Gastroesophageal sphincter (tissue), 4 donors: Measurements from ENCODE around the gene FSTL5. TPM values are rescaled to one million over a fixed set of nuclear protein-coding genes. Genes with fewer than 3 reads are reported as not detected.

Experiments used
- ATAC-seq: fragments of 150-250 bp; one replicate; pipeline ENCODE4 v1.9.1; 2016; ENCODE audit warnings: mild to moderate bottlenecking, moderate library complexity
- H3K27ac ChIP-seq, 4 donors: fragments of 200-600 bp; sonication (generic) in 3 of 4; 1 replicate in 3 of 4; 2 replicates in 1 of 4; pipeline ENCODE4 v1.5.1; 2016 to 2019
- H3K27me3 ChIP-seq: fragments of 200-600 bp; sonication (generic); one replicate; pipeline ENCODE4 v1.5.1; 2019
- H3K36me3 ChIP-seq, 2 donors: fragments of 200-600 bp; sonication (generic); one replicate each; pipeline ENCODE4 v1.5.1; 2019; ENCODE audit warnings: control low read depth in 1 of 2
- H3K4me1 ChIP-seq, 3 donors: fragments of 200-600 bp; sonication (generic); 1 replicate in 2 of 3; 2 replicates in 1 of 3; pipeline ENCODE4 v1.5.1; 2016 to 2019; ENCODE audit warnings: control low read depth in 2 of 3
- H3K4me3 ChIP-seq, 2 donors: fragments of 200-600 bp; sonication (generic); one replicate each; pipeline ENCODE4 v1.5.1; 2019; ENCODE audit warnings: mild to moderate bottlenecking in 1 of 2, moderate library complexity in 1 of 2
- H3K9me3 ChIP-seq, 3 donors: fragments of 200-600 bp; sonication (generic); one replicate each; pipeline ENCODE4 v1.5.1; 2017 to 2019; ENCODE audit warnings: control low read depth in 2 of 3
- EP300 ChIP-seq: sonication (generic); formaldehyde crosslinking; IDR thresholded peaks from one replicate; pipeline ENCODE4 v1.6.1; 2017; ENCODE audit warnings: antibody characterized with exemption, mild to moderate bottlenecking
- POLR2A ChIP-seq, 2 donors: fragments of 450-650 bp; IDR thresholded peaks; one replicate each; pipeline ENCODE4 v1.6.1; 2017; ENCODE audit warnings: antibody characterized with exemption in 2 of 2, mild to moderate bottlenecking in 2 of 2, moderate library complexity in 1 of 2
- POLR2AphosphoS5 ChIP-seq: sonication (generic); formaldehyde crosslinking; IDR thresholded peaks from one replicate; pipeline ENCODE4 v1.6.1; 2017; ENCODE audit warnings: antibody characterized with exemption
- WGBS, 2 donors: methylation state at CpG; one replicate each; pipeline ENCODE4 v1.1.5; 2018; ENCODE audit warnings: low coverage in 1 of 2; 5-methylcytosine and 5-hydroxymethylcytosine counted together
- total RNA-seq, 4 donors: library from RNA; depleted of rRNA; stranded (reverse); fragments of >200 nt; gene quantifications; one replicate each; pipeline ENCODE4 v1.1.0, GENCODE V29; 2016
- TF ChIP-seq, protein P1 (sequence below), 4 experiments: fragments of 200-600 bp in 2 of 4; fragments of 450-650 bp in 2 of 4; sonication (generic) in 1 of 4; IDR thresholded peaks; one replicate each; pipeline ENCODE4 v1.5.1; 2017 to 2019; ENCODE audit warnings: antibody characterized with exemption in 4 of 4, mild to moderate bottlenecking in 2 of 4, moderate library complexity in 2 of 4

Gene FSTL5
- total RNA-seq, 4 donors from 2014 or later = 0.27 to 0.57 TPM; not detected in 2

DNA sequence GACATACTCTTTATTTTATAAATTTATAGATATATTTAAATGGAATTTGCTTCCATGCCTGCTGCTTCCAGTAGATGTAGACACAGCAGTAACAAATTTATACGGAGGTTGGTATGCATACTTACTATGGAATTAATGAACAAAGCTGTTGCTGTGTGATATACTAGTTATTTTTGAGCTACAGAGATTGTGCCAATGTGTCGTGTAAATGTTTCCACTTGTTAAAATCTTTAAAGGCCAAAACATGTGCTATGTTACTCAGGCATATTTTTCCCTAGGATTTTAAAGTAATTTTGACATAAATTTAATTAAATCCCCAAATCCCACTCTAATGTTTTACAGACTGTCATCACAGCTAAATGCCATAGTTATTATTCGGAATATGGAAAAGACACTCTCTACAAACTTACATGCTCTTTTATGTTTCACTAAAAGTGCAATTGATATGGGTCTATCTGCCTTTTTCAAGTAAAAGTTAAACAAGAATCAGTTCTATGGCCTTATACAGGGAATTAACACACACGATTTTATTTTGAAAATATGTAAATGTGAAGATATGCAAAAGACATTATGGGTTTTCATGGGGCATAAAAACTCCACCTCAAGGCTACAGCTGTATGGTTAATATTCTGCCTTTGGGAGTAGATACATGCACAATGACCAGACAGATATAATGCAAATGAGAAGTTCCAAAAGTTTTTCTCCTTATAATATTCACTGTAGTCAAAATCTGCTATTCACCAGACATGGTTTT, 256.8 kb downstream of the FSTL5 start:
- Histone ChIP-seq H3K9me3 (no peaks in the 10 kb centered on the region), H3K27ac (no peak overlapping the region), H3K4me1 (no peaks in the 10 kb centered on the region), H3K27me3 (no peaks in the 10 kb centered on the region), H3K4me3 (no peak overlapping the region), H3K36me3 (no peaks in the 10 kb centered on the region)
- TF ChIP-seq POLR2A (IDR thresholded peaks at IDR 0.05) (no peak), EP300 (no peak), POLR2AphosphoS5 (no peak)
- TF ChIP-seq, protein P1, sequence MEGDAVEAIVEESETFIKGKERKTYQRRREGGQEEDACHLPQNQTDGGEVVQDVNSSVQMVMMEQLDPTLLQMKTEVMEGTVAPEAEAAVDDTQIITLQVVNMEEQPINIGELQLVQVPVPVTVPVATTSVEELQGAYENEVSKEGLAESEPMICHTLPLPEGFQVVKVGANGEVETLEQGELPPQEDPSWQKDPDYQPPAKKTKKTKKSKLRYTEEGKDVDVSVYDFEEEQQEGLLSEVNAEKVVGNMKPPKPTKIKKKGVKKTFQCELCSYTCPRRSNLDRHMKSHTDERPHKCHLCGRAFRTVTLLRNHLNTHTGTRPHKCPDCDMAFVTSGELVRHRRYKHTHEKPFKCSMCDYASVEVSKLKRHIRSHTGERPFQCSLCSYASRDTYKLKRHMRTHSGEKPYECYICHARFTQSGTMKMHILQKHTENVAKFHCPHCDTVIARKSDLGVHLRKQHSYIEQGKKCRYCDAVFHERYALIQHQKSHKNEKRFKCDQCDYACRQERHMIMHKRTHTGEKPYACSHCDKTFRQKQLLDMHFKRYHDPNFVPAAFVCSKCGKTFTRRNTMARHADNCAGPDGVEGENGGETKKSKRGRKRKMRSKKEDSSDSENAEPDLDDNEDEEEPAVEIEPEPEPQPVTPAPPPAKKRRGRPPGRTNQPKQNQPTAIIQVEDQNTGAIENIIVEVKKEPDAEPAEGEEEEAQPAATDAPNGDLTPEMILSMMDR (IDR thresholded peaks at IDR 0.05) = no peak
- no peak for ATAC-seq
- WGBS, 2 donors = 35 to 39% methylated on average over 4 of the region's 4 CpGs

GRCh38 chr4:161900110-161900509, 263.7 kb downstream of the FSTL5 start:
- TF ChIP-seq POLR2AphosphoS5 = no peak
- no peak for TF ChIP-seq EP300
- TF ChIP-seq POLR2A (IDR thresholded peaks at IDR 0.05) = no peak
- TF ChIP-seq, protein P1 (IDR thresholded peaks at IDR 0.05) = no peak
- 76 to 92% methylated on average over 3 to 6 of the region's 6 CpGs for WGBS, 2 donors
- Histone ChIP-seq H3K9me3 (no peaks in the 10 kb centered on the region), H3K36me3 (no peaks in the 10 kb centered on the region), H3K27ac (no peak overlapping the region), H3K27me3 (no peaks in the 10 kb centered on the region), H3K4me3 (no peak overlapping the region), H3K4me1 (no peaks in the 10 kb centered on the region)
- ATAC-seq = no peak

GRCh38 chr4:161894493-161895167, 269.2 kb downstream of the FSTL5 start:
- TF ChIP-seq, protein P1 (IDR thresholded peaks at IDR 0.05) = no peak
- TF ChIP-seq EP300 = no peak
- no peak for TF ChIP-seq POLR2A (IDR thresholded peaks at IDR 0.05)
- no peaks in the 10 kb centered on the region for H3K4me1 ChIP-seq
- H3K27ac ChIP-seq = no peak overlapping the region
- no peaks in the 10 kb centered on the region for H3K27me3 ChIP-seq
- 87 to 92% methylated on average over 3 to 6 of the region's 6 CpGs for WGBS, 2 donors
- H3K9me3 ChIP-seq = no peaks in the 10 kb centered on the region
- no peak overlapping the region for H3K4me3 ChIP-seq
- H3K36me3 ChIP-seq = no peaks in the 10 kb centered on the region
- ATAC-seq = no peak

GRCh38 chr4:161894014-161894413, 269.8 kb downstream of the FSTL5 start:
- no peak overlapping the region for H3K4me3 ChIP-seq
- H3K27ac ChIP-seq = no peak overlapping the region
- no peaks in the 10 kb centered on the region for H3K27me3 ChIP-seq
- no peak for ATAC-seq
- WGBS, 2 donors = 65 to 83% methylated on average over 1 of the region's 1 CpG
- no peak for TF ChIP-seq POLR2A (IDR thresholded peaks at IDR 0.05)
- TF ChIP-seq POLR2AphosphoS5 = no peak
- no peak for TF ChIP-seq EP300
- TF ChIP-seq, protein P1 (IDR thresholded peaks at IDR 0.05) = no peak
- no peaks in the 10 kb centered on the region for H3K36me3 ChIP-seq
- no peaks in the 10 kb centered on the region for H3K4me1 ChIP-seq
- no peaks in the 10 kb centered on the region for H3K9me3 ChIP-seq

DNA sequence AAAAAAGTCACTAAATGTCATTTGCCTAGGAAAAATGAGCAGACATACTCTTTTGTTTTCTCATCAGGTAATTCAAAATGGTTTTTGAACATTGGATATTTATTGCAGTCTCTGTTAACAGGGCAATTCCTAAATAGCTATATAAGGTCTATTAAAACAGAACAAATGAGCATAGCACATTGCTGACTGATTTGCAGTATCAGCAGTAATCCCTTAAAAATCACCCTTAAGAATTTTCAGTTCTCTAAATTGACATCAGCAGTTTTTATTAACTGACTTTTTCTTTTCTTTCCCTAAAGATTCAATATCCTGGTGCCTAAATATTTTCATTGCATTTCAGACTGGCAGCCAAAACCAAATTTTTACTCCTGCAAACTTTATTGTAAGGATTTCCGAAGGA, 270.2 kb downstream of the FSTL5 start:
- WGBS, 2 donors = 56 to 90% methylated on average over 1 of the region's 1 CpG
- ATAC-seq = no peak
- H3K27ac ChIP-seq = no peak overlapping the region

More for the DNA sequence above, 270.2 kb downstream of the FSTL5 start:
- Histone ChIP-seq H3K36me3 (no peaks in the 10 kb centered on the region), H3K4me1 (no peaks in the 10 kb centered on the region), H3K27me3 (no peaks in the 10 kb centered on the region), H3K4me3 (no peak overlapping the region), H3K9me3 (no peaks in the 10 kb centered on the region)
- TF ChIP-seq EP300 (no peak), POLR2A (IDR thresholded peaks at IDR 0.05) (no peak), POLR2AphosphoS5 (no peak)
- TF ChIP-seq, protein P1 (IDR thresholded peaks at IDR 0.05) = no peak
